SK-N-SH (cell line): ENCODE results near the gene NDUFAF4. TPM values are rescaled to one million over a fixed set of nuclear protein-coding genes. Genes with fewer than 3 reads are reported as not detected.

Experiments
- CTCF ChIA-PET: fragments of 300-600, 350-600 bp; formaldehyde crosslinking; extraction: SDS; loops from one replicate; lab custom pipeline; 2021; lab: Yijun Ruan, JAX
- POLR2A ChIA-PET: fragments of 350-600 bp; sonication (Branson Sonifier 250); formaldehyde crosslinking; extraction: SDS; loops from one replicate; lab custom pipeline; 2020; ENCODE audit warnings: antibody characterized with exemption, inconsistent platforms; lab: Yijun Ruan, JAX
- DNase-seq: peaks from one replicate; pipeline ENCODE4 v3.0.0; 2012
- H2AFZ ChIP-seq: fragments of 200-600 bp; sonication (generic); 2 replicates; pipeline ENCODE4 v1.8.1; 2016; ENCODE audit warnings: antibody characterized with exemption, mild to moderate bottlenecking, low read depth
- H3F3A ChIP-seq: fragments of 200-600 bp; sonication (generic); replicated peaks from 2 replicates; pipeline ENCODE3; 2016; ENCODE audit warnings: antibody characterized with exemption, mild to moderate bottlenecking; ENCODE audit not compliant: insufficient read depth
- H3K27ac ChIP-seq, 2 experiments: fragments of 200-500 bp in 1 of 2; fragments of 200-600 bp in 1 of 2; sonication (Bioruptor generic) in 1 of 2; sonication (generic), shearing (Covaris generic) in 1 of 2; 2 replicates each; pipeline versions ENCODE4 v1.5.1 to v1.6.1; 2014 to 2016; ENCODE audit warnings: low read depth in 2 of 2, inconsistent platforms in 1 of 2, low read length in 1 of 2, mild to moderate bottlenecking in 1 of 2, mixed read lengths in 1 of 2
- H3K27me3 ChIP-seq: fragments of 200-600 bp; sonication (generic), shearing (Covaris generic); 2 replicates; pipeline ENCODE4 v1.6.1; 2016; ENCODE audit warnings: mixed run types; ENCODE audit not compliant: insufficient read depth
- H3K36me3 ChIP-seq, 2 experiments: fragments of 200-500 bp in 1 of 2; fragments of 200-600 bp in 1 of 2; sonication (Bioruptor generic) in 1 of 2; sonication (generic) in 1 of 2; replicated peaks in 1 of 2; 2 replicates each; pipeline versions ENCODE3 to v1.5.1; 2014 to 2016; ENCODE audit warnings: low read length in 1 of 2, mild to moderate bottlenecking in 1 of 2; ENCODE audit not compliant: insufficient read depth in 2 of 2, control insufficient read depth in 1 of 2
- H3K4me1 ChIP-seq, 2 experiments: fragments of 200-500 bp in 1 of 2; fragments of 200-600 bp in 1 of 2; sonication (Bioruptor generic) in 1 of 2; sonication (generic), shearing (Covaris generic) in 1 of 2; 2 replicates each; pipeline versions ENCODE4 v1.5.1 to v1.6.1; 2014 to 2016; ENCODE audit warnings: low read depth in 1 of 2, low read length in 1 of 2, mixed run types in 1 of 2; ENCODE audit not compliant: insufficient read depth in 2 of 2, control insufficient read depth in 1 of 2
- H3K4me2 ChIP-seq: fragments of 200-600 bp; sonication (generic), shearing (Covaris generic); 2 replicates; pipeline ENCODE4 v1.6.1; 2017; ENCODE audit warnings: mixed run types
- H3K4me3 ChIP-seq, 2 experiments: fragments of 200-500 bp in 1 of 2; fragments of 200-600 bp in 1 of 2; sonication (Bioruptor generic) in 1 of 2; sonication (generic), shearing (Covaris generic) in 1 of 2; 2 replicates each; pipeline versions ENCODE4 v1.5.1 to v1.8.1; 2014 to 2016; ENCODE audit warnings: low read depth in 2 of 2, inconsistent platforms in 1 of 2, low read length in 1 of 2, mild to moderate bottlenecking in 1 of 2, mixed read lengths in 1 of 2, moderate library complexity in 1 of 2
- H3K79me2 ChIP-seq: fragments of 200-600 bp; sonication (generic); 2 replicates; pipeline ENCODE4 v1.8.1; 2017; ENCODE audit warnings: mild to moderate bottlenecking; ENCODE audit not compliant: insufficient read depth
- H3K9ac ChIP-seq: fragments of 200-600 bp; sonication (generic); 2 replicates; pipeline ENCODE4 v1.6.1; 2017; ENCODE audit warnings: mixed run types
- H3K9me2 ChIP-seq: fragments of 200-600 bp; sonication (generic); 2 replicates; pipeline ENCODE4 v1.6.1; 2017; ENCODE audit warnings: mixed run types
- H3K9me3 ChIP-seq: fragments of 200-600 bp; sonication (generic); 2 replicates; pipeline ENCODE4 v1.6.1; 2017; ENCODE audit warnings: mixed run types, mild to moderate bottlenecking, moderate library complexity
- H4K20me1 ChIP-seq: fragments of 200-600 bp; sonication (generic); 2 replicates; pipeline ENCODE4 v1.6.1; 2017; ENCODE audit warnings: mild to moderate bottlenecking, mixed run types; ENCODE audit not compliant: insufficient read depth
- EP300 ChIP-seq, 2 experiments: IDR thresholded peaks; 2 replicates each; pipeline versions ENCODE4 v1.4.0 to v1.6.1; 2012; ENCODE audit warnings: borderline replicate concordance in 1 of 2, low read depth in 1 of 2, low read length in 1 of 2
- FOXJ3 ChIP-seq: sonication (generic); formaldehyde crosslinking; IDR thresholded peaks from 2 replicates; pipeline ENCODE4 v1.5.1; 2020; ENCODE audit warnings: mild to moderate bottlenecking, missing genetic modification reagents
- FOXM1 ChIP-seq: IDR thresholded peaks from 2 replicates; pipeline ENCODE4 v1.4.0; 2012; ENCODE audit warnings: low read depth, mild to moderate bottlenecking
- GABPA ChIP-seq: IDR thresholded peaks from 2 replicates; pipeline ENCODE4 v1.4.0; 2012; ENCODE audit warnings: low read depth, mild to moderate bottlenecking
- MXI1 ChIP-seq: IDR thresholded peaks from 2 replicates; pipeline ENCODE4 v1.6.1; 2012; ENCODE audit warnings: mild to moderate bottlenecking, low read depth, low read length, improper control_type of control experiment
- NFIC ChIP-seq: IDR thresholded peaks from 2 replicates; pipeline ENCODE4 v1.4.0; 2012; ENCODE audit warnings: borderline replicate concordance
- POLR2AphosphoS5 ChIP-seq: IDR thresholded peaks from 2 replicates; pipeline ENCODE4 v1.6.1; 2012; ENCODE audit warnings: low read depth, low read length
- REST ChIP-seq: IDR thresholded peaks from 2 replicates; pipeline ENCODE4 v1.6.1; 2012; ENCODE audit warnings: mild to moderate bottlenecking, low read depth, low read length, moderate library complexity
- RFX5 ChIP-seq: IDR thresholded peaks from 2 replicates; pipeline ENCODE4 v1.6.1; 2012; ENCODE audit warnings: mild to moderate bottlenecking, improper control_type of control experiment, low read length
- SMC3 ChIP-seq: IDR thresholded peaks from 2 replicates; pipeline ENCODE4 v1.6.1; 2012; ENCODE audit warnings: low read depth, low read length, improper control_type of control experiment
- YY1 ChIP-seq: IDR thresholded peaks from 2 replicates; pipeline ENCODE4 v1.4.0; 2012; ENCODE audit warnings: low read depth, mild to moderate bottlenecking
- WGBS: methylation state at CpG from one replicate; pipeline ENCODE4 v1.1.6; 2017; ENCODE audit warnings: low lambda C conversion rate; 5-methylcytosine and 5-hydroxymethylcytosine counted together
- polyA plus RNA-seq, 3 experiments: library from polyadenylated mRNA; depleted of rRNA; stranded (reverse); fragments of >200 nt; gene quantifications; 2 replicates each; pipeline ENCODE4 v1.2.3, GENCODE V29; 2012
- TF ChIP-seq, protein P1 (sequence below): IDR thresholded peaks from 2 replicates; pipeline ENCODE4 v1.4.0; 2012; ENCODE audit warnings: low read depth
- TF ChIP-seq, protein P2 (sequence below): IDR thresholded peaks from 2 replicates; pipeline ENCODE4 v1.4.0; 2012; ENCODE audit warnings: low read depth, borderline replicate concordance

Gene NDUFAF4
- polyA plus RNA-seq, 1 of the 3 experiments (the other 2 are of a cell fraction) = 16.7 TPM

DNA sequence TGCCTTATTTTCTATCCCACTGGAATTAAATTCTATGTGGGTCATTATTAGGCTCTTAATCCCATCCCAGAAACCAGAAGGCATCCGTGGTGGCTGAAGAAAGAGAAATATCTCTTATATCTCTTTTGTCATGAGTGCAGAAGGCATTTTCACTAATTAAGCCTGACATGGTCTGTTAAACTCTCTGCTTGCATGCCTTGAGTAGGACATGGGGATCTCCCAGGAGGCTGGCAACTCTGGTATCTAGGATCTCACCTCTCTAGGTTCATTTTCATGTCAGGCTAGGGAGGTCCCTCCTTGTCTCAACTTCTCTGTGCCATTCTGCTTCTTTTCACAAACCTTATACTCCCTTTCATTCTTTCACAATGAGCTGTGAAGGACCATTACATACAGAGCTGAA is 35.1 kb downstream of the NDUFAF4 start:
- H3K9me2 ChIP-seq = no peaks in the 10 kb centered on the region
- 0% methylated on average over 1 of the region's 1 CpG for WGBS
- no peaks in the 10 kb centered on the region for H4K20me1 ChIP-seq
- no peaks in the 10 kb centered on the region for H3K9me3 ChIP-seq
- no peak overlapping the region for H2AFZ ChIP-seq
- no peaks in the 10 kb centered on the region for H3K27me3 ChIP-seq
- POLR2A ChIA-PET = no interaction called here
- H3K4me2 ChIP-seq = no peak overlapping the region
- H3K79me2 ChIP-seq = no peaks in the 10 kb centered on the region
- CTCF ChIA-PET = interaction anchor here (1.2 kb wide), 1 partner anchor 36 kb away, joined by 5 read pairs; no protein-coding TSS in a partner anchor
- no peak overlapping the region; a peak in 2 of 4 replicates for H3K27ac ChIP-seq
- DNase-seq = peak; percentile 19
- peaks cover 0 to 5% of the 10 kb centered on the region in 2 experiments; a peak in 2 of 4 replicates for H3K4me1 ChIP-seq
- no peak overlapping the region for H3K9ac ChIP-seq
- no peak overlapping the region for H3K4me3 ChIP-seq
- no peaks in the 10 kb centered on the region for H3K36me3 ChIP-seq
- no peak for TF ChIP-seq GABPA
- TF ChIP-seq MXI1 = no peak
- TF ChIP-seq NFIC = no peak
- TF ChIP-seq, all 33 proteins: peak for 0
- no peaks in the 10 kb centered on the region for H3F3A ChIP-seq

GRCh38 chr6:96861588-96861987 is 36.1 kb downstream of the NDUFAF4 start:
- H3K27ac ChIP-seq = peak overlapping the region in 1 of 2 experiments; percentile 47; a peak in 2 of 4 replicates
- no peaks in the 10 kb centered on the region for H3K9me3 ChIP-seq
- no peak overlapping the region for H2AFZ ChIP-seq
- H3K4me3 ChIP-seq = no peak overlapping the region
- peaks cover 0 to 5% of the 10 kb centered on the region in 2 experiments; a peak in 2 of 4 replicates for H3K4me1 ChIP-seq
- H3K79me2 ChIP-seq = no peaks in the 10 kb centered on the region
- H3K27me3 ChIP-seq = no peaks in the 10 kb centered on the region
- ChIA-PET POLR2A (no interaction called here), CTCF (interaction anchor here (1.2 kb wide), 1 partner anchor 37 kb away, joined by 5 read pairs; no protein-coding TSS in a partner anchor)
- H3K4me2 ChIP-seq = no peak overlapping the region
- no peaks in the 10 kb centered on the region for H3F3A ChIP-seq
- H3K9me2 ChIP-seq = no peaks in the 10 kb centered on the region
- TF ChIP-seq, protein P1, sequence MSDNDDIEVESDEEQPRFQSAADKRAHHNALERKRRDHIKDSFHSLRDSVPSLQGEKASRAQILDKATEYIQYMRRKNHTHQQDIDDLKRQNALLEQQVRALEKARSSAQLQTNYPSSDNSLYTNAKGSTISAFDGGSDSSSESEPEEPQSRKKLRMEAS = no peak
- TF ChIP-seq SMC3 = no peak
- no peak for TF ChIP-seq EP300 (IDR thresholded peaks at IDR 0.05; ENCODE audit: borderline replicate concordance in 1 of 2, low read depth in 1 of 2, low read length in 1 of 2)
- TF ChIP-seq, protein P2, sequence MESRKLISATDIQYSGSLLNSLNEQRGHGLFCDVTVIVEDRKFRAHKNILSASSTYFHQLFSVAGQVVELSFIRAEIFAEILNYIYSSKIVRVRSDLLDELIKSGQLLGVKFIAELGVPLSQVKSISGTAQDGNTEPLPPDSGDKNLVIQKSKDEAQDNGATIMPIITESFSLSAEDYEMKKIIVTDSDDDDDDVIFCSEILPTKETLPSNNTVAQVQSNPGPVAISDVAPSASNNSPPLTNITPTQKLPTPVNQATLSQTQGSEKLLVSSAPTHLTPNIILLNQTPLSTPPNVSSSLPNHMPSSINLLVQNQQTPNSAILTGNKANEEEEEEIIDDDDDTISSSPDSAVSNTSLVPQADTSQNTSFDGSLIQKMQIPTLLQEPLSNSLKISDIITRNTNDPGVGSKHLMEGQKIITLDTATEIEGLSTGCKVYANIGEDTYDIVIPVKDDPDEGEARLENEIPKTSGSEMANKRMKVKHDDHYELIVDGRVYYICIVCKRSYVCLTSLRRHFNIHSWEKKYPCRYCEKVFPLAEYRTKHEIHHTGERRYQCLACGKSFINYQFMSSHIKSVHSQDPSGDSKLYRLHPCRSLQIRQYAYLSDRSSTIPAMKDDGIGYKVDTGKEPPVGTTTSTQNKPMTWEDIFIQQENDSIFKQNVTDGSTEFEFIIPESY = no peak
- TF ChIP-seq REST = no peak
- no peak for TF ChIP-seq YY1
- no peak for TF ChIP-seq POLR2AphosphoS5
- no peak for TF ChIP-seq RFX5
- TF ChIP-seq FOXJ3 (CRISPR knock-in tag) = no peak
- no peak for TF ChIP-seq FOXM1
- no peaks in the 10 kb centered on the region for H3K36me3 ChIP-seq
- no peaks in the 10 kb centered on the region for H4K20me1 ChIP-seq
- no peak overlapping the region for H3K9ac ChIP-seq
- DNase-seq = no peak
